ENCODE data around the gene ACTA2.

Gene ACTA2

DNA sequence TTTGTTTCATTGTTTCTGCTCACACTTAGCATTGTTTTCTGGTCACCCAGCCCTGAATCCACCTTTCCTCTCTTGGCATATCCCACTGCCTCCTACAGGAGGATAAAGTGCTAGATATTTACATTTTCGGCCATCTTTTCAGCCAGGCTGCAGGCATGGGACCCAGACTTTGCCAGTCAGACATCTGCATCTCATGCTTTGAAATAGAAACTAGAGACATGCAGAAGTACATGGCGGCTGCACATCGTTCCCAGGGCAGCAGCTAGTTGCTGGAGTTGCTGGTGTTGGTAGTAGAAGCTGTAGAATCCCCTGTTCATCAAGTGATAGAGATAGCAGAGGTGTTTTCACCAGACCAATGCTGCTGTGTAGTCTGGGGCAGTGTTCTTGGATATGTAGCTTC, 53.8 kb downstream of the ACTA2 start:
- TF ChIP-seq SNAI2 (CRISPR knock-in tag; IDR thresholded peaks at IDR 0.05) (no peak), GLIS3 (CRISPR knock-in tag; IDR thresholded peaks at IDR 0.05) (no peak), ESRRG (CRISPR knock-in tag; IDR thresholded peaks at IDR 0.05) (no peak), PPARA (CRISPR knock-in tag; IDR thresholded peaks at IDR 0.05; ENCODE audit: borderline replicate concordance) (no peak), CSDC2 (CRISPR knock-in tag; IDR thresholded peaks at IDR 0.05) (no peak), ISL1 (CRISPR knock-in tag; IDR thresholded peaks at IDR 0.05) (no peak), ZNF565 (CRISPR knock-in tag; conservative IDR thresholded peaks at IDR 0.05; ENCODE audit: low read depth) (no peak), ZC3H10 (CRISPR knock-in tag; IDR thresholded peaks at IDR 0.05) (no peak), TOX (CRISPR knock-in tag; IDR thresholded peaks at IDR 0.05; ENCODE audit: borderline replicate concordance) (no peak), TCF4 (CRISPR knock-in tag; IDR thresholded peaks at IDR 0.05; ENCODE audit: borderline replicate concordance) (no peak)
- TF ChIP-seq, protein P1, sequence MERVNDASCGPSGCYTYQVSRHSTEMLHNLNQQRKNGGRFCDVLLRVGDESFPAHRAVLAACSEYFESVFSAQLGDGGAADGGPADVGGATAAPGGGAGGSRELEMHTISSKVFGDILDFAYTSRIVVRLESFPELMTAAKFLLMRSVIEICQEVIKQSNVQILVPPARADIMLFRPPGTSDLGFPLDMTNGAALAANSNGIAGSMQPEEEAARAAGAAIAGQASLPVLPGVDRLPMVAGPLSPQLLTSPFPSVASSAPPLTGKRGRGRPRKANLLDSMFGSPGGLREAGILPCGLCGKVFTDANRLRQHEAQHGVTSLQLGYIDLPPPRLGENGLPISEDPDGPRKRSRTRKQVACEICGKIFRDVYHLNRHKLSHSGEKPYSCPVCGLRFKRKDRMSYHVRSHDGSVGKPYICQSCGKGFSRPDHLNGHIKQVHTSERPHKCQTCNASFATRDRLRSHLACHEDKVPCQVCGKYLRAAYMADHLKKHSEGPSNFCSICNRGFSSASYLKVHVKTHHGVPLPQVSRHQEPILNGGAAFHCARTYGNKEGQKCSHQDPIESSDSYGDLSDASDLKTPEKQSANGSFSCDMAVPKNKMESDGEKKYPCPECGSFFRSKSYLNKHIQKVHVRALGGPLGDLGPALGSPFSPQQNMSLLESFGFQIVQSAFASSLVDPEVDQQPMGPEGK (CRISPR knock-in tag; IDR thresholded peaks at IDR 0.05; ENCODE audit: borderline replicate concordance): no peak
- TF ChIP-seq, protein P2, sequence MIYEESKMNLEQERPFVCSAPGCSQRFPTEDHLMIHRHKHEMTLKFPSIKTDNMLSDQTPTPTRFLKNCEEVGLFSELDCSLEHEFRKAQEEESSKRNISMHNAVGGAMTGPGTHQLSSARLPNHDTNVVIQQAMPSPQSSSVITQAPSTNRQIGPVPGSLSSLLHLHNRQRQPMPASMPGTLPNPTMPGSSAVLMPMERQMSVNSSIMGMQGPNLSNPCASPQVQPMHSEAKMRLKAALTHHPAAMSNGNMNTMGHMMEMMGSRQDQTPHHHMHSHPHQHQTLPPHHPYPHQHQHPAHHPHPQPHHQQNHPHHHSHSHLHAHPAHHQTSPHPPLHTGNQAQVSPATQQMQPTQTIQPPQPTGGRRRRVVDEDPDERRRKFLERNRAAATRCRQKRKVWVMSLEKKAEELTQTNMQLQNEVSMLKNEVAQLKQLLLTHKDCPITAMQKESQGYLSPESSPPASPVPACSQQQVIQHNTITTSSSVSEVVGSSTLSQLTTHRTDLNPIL (CRISPR knock-in tag; IDR thresholded peaks at IDR 0.05; ENCODE audit: low read depth): no peak
- ATAC-seq: no peak

DNA sequence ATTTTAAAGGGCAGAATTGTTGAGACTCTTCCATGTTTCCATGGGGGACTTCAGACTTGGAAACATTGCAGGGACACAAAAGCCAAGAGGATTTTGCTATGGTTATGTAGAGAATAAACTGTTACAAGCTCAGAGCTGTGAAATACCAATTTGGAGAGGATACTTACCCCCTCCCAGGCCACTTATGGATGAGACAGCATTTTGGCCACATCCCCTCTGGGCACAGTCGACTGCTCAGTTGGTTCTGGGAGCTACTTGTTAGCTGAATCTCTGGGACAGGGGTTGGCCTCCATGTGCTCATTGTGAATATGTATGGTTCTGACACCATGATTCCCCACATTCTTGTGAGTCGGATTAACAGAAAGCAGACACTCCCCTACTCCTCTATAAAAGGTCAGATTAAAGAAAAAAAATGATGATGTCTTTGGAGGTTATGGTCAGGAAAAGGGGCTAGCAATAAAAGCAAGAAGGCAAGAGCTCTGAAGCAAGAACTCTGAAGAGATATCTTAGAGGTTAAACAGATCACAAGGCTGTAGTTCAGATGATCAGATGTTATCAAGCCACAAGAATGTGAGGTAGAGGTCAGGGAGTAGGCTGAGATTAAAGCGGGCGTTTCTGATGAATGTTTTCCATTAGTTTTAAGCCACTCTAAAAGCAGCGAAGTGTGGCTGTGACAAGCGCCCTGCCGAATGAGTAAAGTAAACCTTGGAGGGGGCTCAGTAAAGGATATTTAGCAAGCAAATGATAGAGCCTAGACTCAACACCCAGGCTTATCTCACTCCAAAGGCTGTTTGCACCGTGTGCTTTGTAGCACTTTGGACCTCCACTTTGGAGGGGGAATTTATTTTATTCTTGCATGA, 55.3 kb downstream of the ACTA2 start:
- ATAC-seq: peak; percentile 53
- TF ChIP-seq, protein P1 (CRISPR knock-in tag; IDR thresholded peaks at IDR 0.05; ENCODE audit: borderline replicate concordance): no peak
- TF ChIP-seq, protein P3, sequence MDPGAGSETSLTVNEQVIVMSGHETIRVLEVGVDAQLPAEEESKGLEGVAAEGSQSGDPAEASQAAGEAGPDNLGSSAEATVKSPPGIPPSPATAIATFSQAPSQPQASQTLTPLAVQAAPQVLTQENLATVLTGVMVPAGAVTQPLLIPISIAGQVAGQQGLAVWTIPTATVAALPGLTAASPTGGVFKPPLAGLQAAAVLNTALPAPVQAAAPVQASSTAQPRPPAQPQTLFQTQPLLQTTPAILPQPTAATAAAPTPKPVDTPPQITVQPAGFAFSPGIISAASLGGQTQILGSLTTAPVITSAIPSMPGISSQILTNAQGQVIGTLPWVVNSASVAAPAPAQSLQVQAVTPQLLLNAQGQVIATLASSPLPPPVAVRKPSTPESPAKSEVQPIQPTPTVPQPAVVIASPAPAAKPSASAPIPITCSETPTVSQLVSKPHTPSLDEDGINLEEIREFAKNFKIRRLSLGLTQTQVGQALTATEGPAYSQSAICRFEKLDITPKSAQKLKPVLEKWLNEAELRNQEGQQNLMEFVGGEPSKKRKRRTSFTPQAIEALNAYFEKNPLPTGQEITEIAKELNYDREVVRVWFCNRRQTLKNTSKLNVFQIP (CRISPR knock-in tag; IDR thresholded peaks at IDR 0.05; ENCODE audit: borderline replicate concordance, low read depth): no peak
- TF ChIP-seq ISL1 (CRISPR knock-in tag; IDR thresholded peaks at IDR 0.05) (peak; percentile 61), SNAI2 (CRISPR knock-in tag; IDR thresholded peaks at IDR 0.05) (no peak), ZNF70 (CRISPR knock-in tag; IDR thresholded peaks at IDR 0.05) (peak; percentile 91), ZNF8 (CRISPR knock-in tag; IDR thresholded peaks at IDR 0.05) (no peak), BACH2 (CRISPR knock-in tag; IDR thresholded peaks at IDR 0.05; ENCODE audit: borderline replicate concordance) (no peak), ZFP3 (CRISPR knock-in tag; IDR thresholded peaks at IDR 0.05) (no peak), ARNTL (CRISPR knock-in tag; IDR thresholded peaks at IDR 0.05; ENCODE audit: borderline replicate concordance, low read depth) (no peak), ZNF565 (CRISPR knock-in tag; conservative IDR thresholded peaks at IDR 0.05; ENCODE audit: low read depth) (no peak), GLIS3 (CRISPR knock-in tag; IDR thresholded peaks at IDR 0.05) (no peak)

DNA sequence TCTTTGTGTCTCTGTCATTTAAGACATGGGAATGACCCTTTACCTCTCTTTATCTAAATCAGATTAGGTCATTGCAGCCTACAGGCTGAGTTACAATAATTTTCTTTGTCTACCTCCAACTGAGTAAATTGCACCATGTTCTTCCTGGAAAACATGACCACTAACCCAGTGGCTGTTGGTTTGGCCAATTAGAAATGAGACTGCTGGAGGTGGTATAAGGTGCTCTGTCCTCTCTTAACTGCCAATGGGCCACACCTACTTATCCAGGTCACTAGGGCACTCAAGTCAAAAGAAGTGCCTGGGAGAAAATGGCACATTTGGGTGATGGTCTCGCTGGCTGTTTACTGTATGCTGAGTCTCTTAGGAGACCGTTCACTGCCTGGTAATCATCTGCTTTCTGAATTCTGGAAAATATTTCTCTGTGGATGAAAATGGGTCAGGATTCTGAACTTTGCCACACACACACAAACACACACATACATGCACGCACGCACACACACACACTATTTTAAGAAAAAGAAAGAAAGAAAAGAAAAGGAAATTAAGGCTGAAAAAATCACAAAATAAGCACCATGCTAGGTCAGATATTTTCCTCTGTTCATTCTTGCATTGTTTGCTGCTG, 56.1 kb downstream of the ACTA2 start:
- ATAC-seq: no peak
- TF ChIP-seq, protein P4, sequence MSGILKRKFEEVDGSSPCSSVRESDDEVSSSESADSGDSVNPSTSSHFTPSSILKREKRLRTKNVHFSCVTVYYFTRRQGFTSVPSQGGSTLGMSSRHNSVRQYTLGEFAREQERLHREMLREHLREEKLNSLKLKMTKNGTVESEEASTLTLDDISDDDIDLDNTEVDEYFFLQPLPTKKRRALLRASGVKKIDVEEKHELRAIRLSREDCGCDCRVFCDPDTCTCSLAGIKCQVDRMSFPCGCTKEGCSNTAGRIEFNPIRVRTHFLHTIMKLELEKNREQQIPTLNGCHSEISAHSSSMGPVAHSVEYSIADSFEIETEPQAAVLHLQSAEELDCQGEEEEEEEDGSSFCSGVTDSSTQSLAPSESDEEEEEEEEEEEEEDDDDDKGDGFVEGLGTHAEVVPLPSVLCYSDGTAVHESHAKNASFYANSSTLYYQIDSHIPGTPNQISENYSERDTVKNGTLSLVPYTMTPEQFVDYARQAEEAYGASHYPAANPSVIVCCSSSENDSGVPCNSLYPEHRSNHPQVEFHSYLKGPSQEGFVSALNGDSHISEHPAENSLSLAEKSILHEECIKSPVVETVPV (CRISPR knock-in tag; IDR thresholded peaks at IDR 0.05): no peak
- TF ChIP-seq, protein P2 (CRISPR knock-in tag; IDR thresholded peaks at IDR 0.05; ENCODE audit: low read depth): no peak
- TF ChIP-seq ISL1 (CRISPR knock-in tag; IDR thresholded peaks at IDR 0.05) (no peak), ZNF565 (CRISPR knock-in tag; conservative IDR thresholded peaks at IDR 0.05; ENCODE audit: low read depth) (no peak), ARNTL (CRISPR knock-in tag; IDR thresholded peaks at IDR 0.05; ENCODE audit: borderline replicate concordance, low read depth) (no peak), ESRRG (CRISPR knock-in tag; IDR thresholded peaks at IDR 0.05) (no peak), TOX (CRISPR knock-in tag; IDR thresholded peaks at IDR 0.05; ENCODE audit: borderline replicate concordance) (no peak), RARB (CRISPR knock-in tag; IDR thresholded peaks at IDR 0.05) (no peak), GLIS3 (CRISPR knock-in tag; IDR thresholded peaks at IDR 0.05) (no peak)
- TF ChIP-seq, protein P3 (CRISPR knock-in tag; IDR thresholded peaks at IDR 0.05; ENCODE audit: borderline replicate concordance, low read depth): no peak

Measured in SK-N-SH treated with all-trans-retinoic acid at 6 μM for 48 hours (cell line).